ENCODE measurements around the gene INO80E.
"Not testable (repeated sequence)": the region's sequence is repeated elsewhere in the genome, so short reads cannot be mapped to it uniquely, and the experiment has no call there.

INO80E gene

GRCh38 chr16:30025574-30025973 lies 29.5 kb downstream of the INO80E start:
- DNase-seq (ENCODE audit: low spot score in 2 of 2): no peak
- H3K36me3 Mint-ChIP-seq: no peaks in the 10 kb centered on the region
- peaks cover 26% of the 10 kb centered on the region for H3K4me1 Mint-ChIP-seq
- no peak for ATAC-seq
- no peaks in the 10 kb centered on the region for H3K9me3 Mint-ChIP-seq
- no peak overlapping the region for H3K27ac Mint-ChIP-seq
- H3K4me3 Mint-ChIP-seq: no peak overlapping the region

- Mint-ChIP-seq H3K4me3 (no peak overlapping the region), H3K9me3 (no peaks in the 10 kb centered on the region)
These were observed 30.4 kb downstream of the INO80E start for GRCh38 chr16:30026449-30026848.

GRCh38 chr16:30027588-30028437 lies 31.8 kb downstream of the INO80E start:
- DNase-seq (ENCODE audit: low spot score in 2 of 2) (no peak), ATAC-seq (no peak)
- H3K4me1 Mint-ChIP-seq: peaks cover 24% of the 10 kb centered on the region
- H3K4me3 Mint-ChIP-seq: no peak overlapping the region
- no peaks in the 10 kb centered on the region for H3K9me3 Mint-ChIP-seq
- no peaks in the 10 kb centered on the region for H3K36me3 Mint-ChIP-seq
- H3K27ac Mint-ChIP-seq: no peak overlapping the region

More at GRCh38 chr16:30026449-30026848, 30.4 kb downstream of the INO80E start:
- ATAC-seq (no peak), DNase-seq (ENCODE audit: low spot score in 2 of 2) (no peak)
- Mint-ChIP-seq H3K27ac (no peak overlapping the region), H3K36me3 (no peaks in the 10 kb centered on the region), H3K4me1 (peaks cover 17% of the 10 kb centered on the region)

- DNase-seq (ENCODE audit: low spot score in 2 of 2) (no peak), ATAC-seq (no peak)
- H3K4me1 Mint-ChIP-seq: peaks cover 24% of the 10 kb centered on the region
- H3K4me3 Mint-ChIP-seq: no peak overlapping the region
- no peaks in the 10 kb centered on the region for H3K9me3 Mint-ChIP-seq
- H3K27ac Mint-ChIP-seq: no peak overlapping the region
- no peaks in the 10 kb centered on the region for H3K36me3 Mint-ChIP-seq
These were observed 32.5 kb downstream of the INO80E start for GRCh38 chr16:30028438-30029076.

- peaks cover 30% of the 10 kb centered on the region for H3K4me1 Mint-ChIP-seq
- no peak for DNase-seq (ENCODE audit: low spot score in 2 of 2)
- H3K27ac Mint-ChIP-seq: no peak overlapping the region
- H3K9me3 Mint-ChIP-seq: no peaks in the 10 kb centered on the region
- H3K36me3 Mint-ChIP-seq: peaks cover 4% of the 10 kb centered on the region
- no peak for ATAC-seq
- H3K4me3 Mint-ChIP-seq: peak overlapping the region; percentile 50
These were observed 34.1 kb downstream of the INO80E start for GRCh38 chr16:30030011-30030685.

- Mint-ChIP-seq H3K4me3 (peak within 1 kb of the TSS; percentile 50), H3K36me3 (peaks cover 6% of the 10 kb centered on the region), H3K27ac (no peak within 1 kb of the TSS), H3K9me3 (no peaks in the 10 kb centered on the region), H3K4me1 (peaks cover 30% of the 10 kb centered on the region)
- ATAC-seq: no peak
- no peak for DNase-seq (ENCODE audit: low spot score in 2 of 2)
These were observed 34.9 kb downstream of the INO80E start, which contains the start of gene TLCD3B for GRCh38 chr16:30030841-30031413. Gene TLCD3B (minus strand): TSS chr16:30031271. CDS start chr16:30030527, 744 bp downstream.

- Mint-ChIP-seq H3K4me1 (peaks cover 30% of the 10 kb centered on the region), H3K36me3 (peaks cover 6% of the 10 kb centered on the region), H3K27ac (no peak overlapping the region), H3K4me3 (no peak overlapping the region), H3K9me3 (no peaks in the 10 kb centered on the region)
- no peak for DNase-seq (ENCODE audit: low spot score in 2 of 2)
- no peak for ATAC-seq
These were observed 35.5 kb downstream of the INO80E start for GRCh38 chr16:30031477-30031918.

GRCh38 chr16:30032083-30032819 lies 36.2 kb downstream of the INO80E start:
- DNase-seq (ENCODE audit: low spot score in 2 of 2) (peak; percentile 59 to 81), ATAC-seq (peak; percentile 54)
- Mint-ChIP-seq H3K9me3 (no peaks in the 10 kb centered on the region), H3K4me3 (peak overlapping the region; percentile 46), H3K36me3 (peaks cover 6% of the 10 kb centered on the region), H3K4me1 (peaks cover 30% of the 10 kb centered on the region), H3K27ac (no peak overlapping the region)

- ATAC-seq (peak; percentile 83), DNase-seq (ENCODE audit: low spot score in 2 of 2) (no peak)
- no peak overlapping the region for H3K27ac Mint-ChIP-seq
- peaks cover 22% of the 10 kb centered on the region for H3K4me1 Mint-ChIP-seq
- no peak overlapping the region for H3K4me3 Mint-ChIP-seq
- H3K36me3 Mint-ChIP-seq: peaks cover 6% of the 10 kb centered on the region
- H3K9me3 Mint-ChIP-seq: no peaks in the 10 kb centered on the region
These were observed 37.2 kb downstream of the INO80E start for GRCh38 chr16:30033270-30033669.

GRCh38 chr16:30040221-30040620 lies 44.2 kb downstream of the INO80E start:
- Mint-ChIP-seq H3K27ac (no peak overlapping the region), H3K4me3 (no peak overlapping the region), H3K9me3 (no peaks in the 10 kb centered on the region), H3K4me1 (peaks cover 5% of the 10 kb centered on the region), H3K36me3 (peaks cover 8% of the 10 kb centered on the region)
- ATAC-seq (no peak), DNase-seq (ENCODE audit: low spot score in 2 of 2) (no peak)

GRCh38 chr16:30040690-30041089 lies 44.6 kb downstream of the INO80E start:
- H3K4me1 Mint-ChIP-seq; ATAC-seq; H3K27ac Mint-ChIP-seq; DNase-seq (ENCODE audit: low spot score in 2 of 2); H3K9me3 Mint-ChIP-seq; H3K4me3 Mint-ChIP-seq: not testable (repeated sequence)
- peaks cover 11% of the 10 kb centered on the region for H3K36me3 Mint-ChIP-seq

- Mint-ChIP-seq H3K4me3 (no peak overlapping the region), H3K36me3 (peaks cover 11% of the 10 kb centered on the region), H3K4me1 (peaks cover 9% of the 10 kb centered on the region), H3K9me3 (no peaks in the 10 kb centered on the region), H3K27ac (no peak overlapping the region)
- ATAC-seq (no peak), DNase-seq (ENCODE audit: low spot score in 2 of 2) (no peak)
These were observed 45.8 kb downstream of the INO80E start for GRCh38 chr16:30041841-30042240.

- no peak overlapping the region for H3K27ac Mint-ChIP-seq
- H3K36me3 Mint-ChIP-seq: peaks cover 11% of the 10 kb centered on the region
- ATAC-seq (no peak), DNase-seq (ENCODE audit: low spot score in 2 of 2) (no peak)
- no peaks in the 10 kb centered on the region for H3K9me3 Mint-ChIP-seq
- H3K4me1 Mint-ChIP-seq: peaks cover 15% of the 10 kb centered on the region
- H3K4me3 Mint-ChIP-seq: no peak overlapping the region
These were observed 50.1 kb downstream of the INO80E start for GRCh38 chr16:30046178-30046577.

GRCh38 chr16:30046588-30046987 lies 50.5 kb downstream of the INO80E start:
- Mint-ChIP-seq H3K27ac (no peak overlapping the region), H3K36me3 (peaks cover 11% of the 10 kb centered on the region), H3K4me1 (peaks cover 18% of the 10 kb centered on the region), H3K9me3 (no peaks in the 10 kb centered on the region), H3K4me3 (no peak overlapping the region)
- no peak for ATAC-seq
- no peak for DNase-seq (ENCODE audit: low spot score in 2 of 2)

All from stimulated activated effector memory CD8-positive, alpha-beta T cell treated with anti-CD3 and anti-CD28 coated beads, Interleukin-12 subunit alpha, Interleukin-12 subunit beta, amount 100 ng/mL, for 72 hours (primary cell).